HG03097 (cell line): ENCODE measurements around the gene PPIP5K2.
A peak's percentile ranks its signal among the peaks of the same experiment; 100 is the strongest.
"Not testable (repeated sequence)": the region's sequence is repeated elsewhere in the genome, so short reads cannot be mapped to it uniquely, and the experiment has no call there.

Experiments used
- ATAC-seq: cut with Tn5 transposase; IDR thresholded peaks from one replicate; pipeline ENCODE4 v1.9.1; 2021; ENCODE audit not compliant: unreplicated experiment, low FRiP score

PPIP5K2 gene

GRCh38 chr5:103205991-103206700 is 86.0 kb downstream of the PPIP5K2 start:
- no peak for ATAC-seq

- no peak for ATAC-seq
Observed at GRCh38 chr5:103207011-103207410, 86.9 kb downstream of the PPIP5K2 start.

- ATAC-seq: no peak
Observed at GRCh38 chr5:103207653-103208052, 87.6 kb downstream of the PPIP5K2 start.

DNA sequence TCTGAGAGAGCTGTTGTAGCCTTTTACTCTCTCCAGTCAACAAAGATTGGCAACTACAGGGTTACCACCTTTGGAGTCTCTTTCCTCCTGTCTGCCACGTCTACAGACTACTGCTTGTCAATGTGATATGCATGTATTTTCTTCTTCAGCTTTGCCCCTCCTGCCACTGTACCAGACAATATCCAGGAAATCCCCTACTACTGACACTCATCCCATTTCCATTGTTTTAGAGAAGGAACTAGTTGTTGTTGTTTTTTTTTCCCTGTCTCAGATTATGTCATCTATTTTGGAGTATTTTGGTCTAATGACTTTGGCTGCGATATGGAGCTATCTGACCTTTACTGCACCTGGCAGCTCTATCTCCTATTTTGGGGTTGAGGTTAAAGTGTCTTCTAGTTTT is 88.4 kb downstream of the PPIP5K2 start:
- ATAC-seq: no peak

GRCh38 chr5:103209065-103209464 is 89.0 kb downstream of the PPIP5K2 start:
- ATAC-seq: no peak

- ATAC-seq: no peak
Observed at GRCh38 chr5:103210952-103211351, 90.9 kb downstream of the PPIP5K2 start.

GRCh38 chr5:103211576-103212561 is 91.8 kb downstream of the PPIP5K2 start:
- peak; percentile 90 for ATAC-seq

GRCh38 chr5:103216137-103216536 is 96.0 kb downstream of the PPIP5K2 start:
- ATAC-seq: no peak

- no peak for ATAC-seq
Observed at GRCh38 chr5:103216697-103217096, 96.6 kb downstream of the PPIP5K2 start.

GRCh38 chr5:103217101-103217500 is 97.0 kb downstream of the PPIP5K2 start:
- ATAC-seq: no peak

- no peak for ATAC-seq
Observed at GRCh38 chr5:103218164-103218563, 98.1 kb downstream of the PPIP5K2 start.

DNA sequence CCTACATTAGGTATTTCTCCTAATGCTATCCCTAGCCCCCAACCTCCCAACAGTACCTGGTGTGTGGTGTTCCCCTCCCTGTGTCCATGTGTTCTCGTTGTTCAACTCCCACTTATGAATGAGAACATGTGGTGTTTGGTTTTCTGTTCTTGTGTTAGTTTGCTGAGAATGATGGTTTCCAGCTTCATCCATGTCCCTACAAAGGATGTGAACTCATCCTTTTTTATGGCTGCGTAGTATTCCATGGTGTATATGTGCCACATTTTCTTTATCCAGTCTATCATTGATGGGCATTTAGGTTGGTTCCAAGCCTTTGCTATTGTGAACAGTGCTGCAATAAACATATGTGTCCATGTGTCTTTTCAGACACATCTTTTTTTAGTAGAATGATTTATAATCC is 99.0 kb downstream of the PPIP5K2 start:
- not testable (repeated sequence) for ATAC-seq

GRCh38 chr5:103223031-103223955 is 103.2 kb downstream of the PPIP5K2 start:
- no peak for ATAC-seq

DNA sequence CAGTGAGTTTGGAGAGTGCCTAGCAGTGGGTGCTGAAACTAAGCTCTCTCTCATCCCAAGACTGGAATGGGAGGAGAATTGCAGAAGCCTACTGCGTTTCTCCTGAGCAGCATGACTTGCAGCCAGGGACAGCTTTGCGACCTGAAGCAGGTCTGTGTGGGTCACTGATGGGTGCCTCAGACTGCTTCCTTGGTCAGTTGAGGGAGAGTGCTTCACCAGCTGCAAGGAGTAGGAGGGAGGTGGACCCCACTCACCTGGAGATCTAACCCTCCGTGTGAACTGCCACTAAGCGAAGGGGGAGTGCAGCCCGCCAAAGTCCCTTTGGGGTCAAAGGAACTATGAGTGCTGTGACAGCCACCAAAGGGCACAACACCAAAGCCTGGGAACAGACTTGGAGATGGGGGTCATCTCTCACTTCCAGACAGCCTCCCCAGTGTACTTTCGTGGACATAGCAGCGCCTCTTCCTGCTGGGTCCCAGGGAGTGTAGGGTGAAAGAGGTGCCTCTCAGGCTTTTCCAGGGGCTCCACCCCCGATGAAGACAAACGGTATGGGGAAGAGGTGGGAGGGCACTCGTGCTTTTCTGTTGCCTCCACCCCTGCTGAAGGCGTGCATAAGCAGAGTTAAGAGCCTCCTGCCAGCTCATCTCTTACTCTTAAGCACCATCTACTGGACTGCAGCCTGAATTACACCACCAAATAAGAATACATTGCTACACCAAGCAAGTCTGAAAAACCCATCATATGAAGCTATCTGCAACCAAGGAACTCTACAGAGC is 104.2 kb downstream of the PPIP5K2 start:
- ATAC-seq: peak; percentile 94

DNA sequence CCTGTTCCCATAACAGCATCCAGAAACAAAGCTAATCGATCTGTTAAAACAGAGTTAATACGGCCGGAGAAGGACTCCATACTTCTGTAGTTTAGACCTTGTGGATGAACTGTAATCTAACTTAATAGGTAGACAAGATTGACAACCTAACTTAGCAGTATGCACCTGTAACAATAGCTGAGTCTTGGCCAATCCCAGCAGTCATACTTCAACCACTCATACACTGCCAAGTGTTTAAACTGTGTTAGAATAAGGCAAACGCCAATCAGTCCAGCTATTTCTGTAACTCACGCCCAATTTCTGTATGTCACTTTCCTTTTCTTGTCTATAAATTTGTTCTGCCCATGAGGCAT is 104.8 kb downstream of the PPIP5K2 start:
- no peak for ATAC-seq

GRCh38 chr5:103228061-103228460 is 108.0 kb downstream of the PPIP5K2 start:
- ATAC-seq: no peak

DNA sequence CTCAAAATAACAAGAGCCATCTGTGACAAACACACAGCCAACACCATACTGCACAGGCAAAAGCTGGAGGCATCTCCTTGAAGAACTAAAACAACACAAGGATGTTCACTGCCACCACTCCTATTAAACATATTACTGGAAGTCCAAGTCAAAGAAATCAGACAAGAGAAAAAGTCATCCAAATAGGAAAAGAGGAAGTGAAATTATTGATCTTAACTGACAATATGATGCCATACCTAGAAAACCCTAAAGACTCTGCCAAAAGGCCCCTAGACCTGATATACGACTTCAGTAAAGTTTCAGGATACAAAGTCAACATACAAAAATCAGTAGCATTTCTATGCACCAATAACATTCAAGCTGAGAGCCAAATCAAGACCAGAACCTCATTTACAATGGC is 108.5 kb downstream of the PPIP5K2 start:
- no peak for ATAC-seq

DNA sequence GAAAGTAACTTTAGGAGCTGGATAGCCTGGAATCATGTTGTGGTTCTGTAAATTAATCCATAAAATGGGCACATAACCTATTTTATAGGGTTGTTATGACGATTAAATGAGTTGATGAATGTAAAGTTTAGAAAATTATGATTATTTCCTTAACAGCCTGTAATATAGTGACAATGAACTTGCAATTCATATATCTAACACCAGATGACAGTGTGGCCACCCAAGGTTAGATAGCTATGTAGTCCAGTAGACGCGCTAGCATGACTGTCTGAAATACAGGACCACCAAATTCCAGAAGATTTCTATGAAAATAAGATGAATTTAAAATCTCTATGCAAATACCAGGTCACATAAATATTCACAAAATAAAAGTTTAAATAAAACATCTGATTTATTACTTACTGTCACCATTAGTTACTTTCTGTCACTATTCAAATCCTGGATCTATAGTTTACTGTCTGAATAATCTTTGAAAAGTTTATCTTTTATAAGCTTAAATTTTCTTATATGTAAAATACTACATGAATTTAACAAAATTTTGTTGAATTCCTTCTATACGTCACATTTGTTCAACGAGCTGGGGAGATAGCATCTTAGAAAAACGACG is 112.4 kb downstream of the PPIP5K2 start:
- peak; percentile 88 for ATAC-seq

DNA sequence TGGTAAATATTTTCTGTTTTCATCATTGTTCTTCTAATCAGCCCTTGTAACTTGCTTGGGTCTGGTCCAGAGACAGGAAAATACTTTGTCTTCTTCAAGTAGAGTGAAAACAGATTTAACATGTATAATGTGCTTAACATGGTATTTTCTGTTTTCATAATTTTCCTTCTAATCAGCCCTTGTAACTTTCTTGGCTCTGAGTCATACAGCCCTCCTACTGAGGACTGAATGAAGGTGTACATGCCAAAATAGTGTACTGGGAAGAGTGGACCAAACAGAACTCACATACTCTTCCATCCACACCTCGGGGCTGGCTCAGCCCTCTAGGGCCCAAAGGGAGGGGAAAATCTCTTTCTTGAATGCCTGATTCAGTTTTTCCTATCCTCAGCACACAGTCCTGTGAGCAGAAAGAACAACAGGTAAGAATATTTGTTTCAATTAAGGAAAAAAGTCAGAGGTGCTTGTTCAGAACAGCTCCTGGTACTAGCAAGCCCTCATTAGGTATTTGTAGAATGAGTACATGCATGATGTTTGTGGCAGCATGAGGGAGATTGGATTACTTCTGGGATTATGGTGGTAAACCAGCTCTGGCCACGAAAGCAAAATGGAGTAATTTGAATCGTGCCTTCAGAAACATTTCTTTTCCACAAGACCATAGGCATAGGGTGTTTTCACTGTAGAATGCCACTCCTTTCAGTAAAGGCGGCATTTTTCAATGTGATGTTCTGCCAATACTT is 114.3 kb downstream of the PPIP5K2 start:
- ATAC-seq: no peak
